Urothelium cell line (cell line): ENCODE data around the gene NEDD4L.

Source experiments
- DNase-seq: peaks from one replicate; pipeline ENCODE4 v3.0.0; 2011; ENCODE audit warnings: low spot score, mixed read lengths
- FAIRE-seq: peaks from 2 replicates; lab custom pipeline; 2011; peaks lifted over from hg19 to GRCh38; lab: Jason Lieb, UNC

NEDD4L gene

DNA sequence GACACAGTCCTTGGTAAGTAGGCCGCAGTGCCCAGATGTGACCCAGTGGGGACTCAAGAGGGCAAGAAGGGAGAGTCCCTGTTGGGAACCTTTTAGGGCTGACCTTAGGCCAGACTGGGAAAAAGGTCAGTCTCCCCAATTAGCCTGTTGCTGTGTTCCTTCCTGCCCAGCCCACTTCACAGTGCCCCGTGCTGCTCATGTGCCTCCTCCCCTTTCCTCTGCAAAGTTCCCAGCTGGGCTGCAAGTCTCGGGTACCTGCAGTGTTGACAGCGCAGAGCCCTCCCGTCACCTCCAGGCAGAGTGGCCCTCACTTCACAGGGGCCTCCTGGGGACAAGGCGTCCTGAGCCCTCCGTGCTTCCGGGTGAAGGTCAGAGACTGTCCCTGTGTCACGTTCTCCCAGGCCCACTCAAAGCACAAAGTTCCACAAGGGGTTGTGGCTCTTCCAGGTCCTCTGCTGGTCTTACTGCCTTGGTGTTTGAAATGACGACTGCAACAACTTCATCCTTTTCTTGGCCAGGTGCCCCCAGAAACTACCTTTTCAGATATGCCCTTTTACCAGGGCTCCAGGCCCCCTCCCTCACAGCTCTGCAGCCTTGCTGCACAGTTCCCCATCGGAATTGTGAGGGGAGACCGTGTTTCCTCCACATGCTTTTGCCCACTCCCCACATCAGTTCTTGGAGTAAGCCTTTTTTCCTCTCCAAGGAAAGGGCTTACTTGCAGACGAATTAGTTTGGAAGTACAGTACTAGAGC is 359.1 kb downstream of the NEDD4L start:
- DNase-seq (no peak), FAIRE-seq (no peak)

DNA sequence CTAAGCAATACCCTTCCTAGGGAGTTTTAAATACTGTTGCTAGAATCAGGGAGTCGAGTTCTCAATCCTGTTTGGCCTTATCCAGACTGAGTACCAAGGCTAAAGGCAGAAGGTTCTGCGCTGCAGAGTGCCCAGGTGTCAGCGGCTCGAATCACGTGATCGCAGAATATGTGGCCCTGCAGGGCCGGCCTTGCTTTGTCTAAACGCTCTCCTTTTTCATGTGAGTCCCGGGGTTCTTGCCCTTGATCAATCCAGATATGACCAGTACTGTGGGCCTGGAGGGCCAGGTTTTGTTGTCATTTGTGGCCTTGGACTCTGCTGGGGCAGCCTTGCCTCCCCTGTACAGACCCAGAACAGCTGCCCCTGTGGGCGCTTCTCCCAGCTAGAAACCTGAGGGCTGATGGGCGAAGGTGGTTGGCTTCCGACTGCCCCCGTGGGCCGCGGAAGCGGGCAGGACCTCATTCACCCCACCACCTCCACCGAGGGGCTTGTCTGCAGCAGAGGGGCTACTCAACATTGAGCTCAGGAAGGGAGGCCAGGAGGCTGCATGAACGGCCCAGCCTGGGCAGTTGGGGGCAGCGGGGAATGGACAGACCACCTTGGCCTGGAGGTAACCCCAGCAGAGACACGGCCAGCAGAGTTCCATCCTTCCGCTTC is 359.9 kb downstream of the NEDD4L start:
- no peak for FAIRE-seq
- no peak for DNase-seq

DNA sequence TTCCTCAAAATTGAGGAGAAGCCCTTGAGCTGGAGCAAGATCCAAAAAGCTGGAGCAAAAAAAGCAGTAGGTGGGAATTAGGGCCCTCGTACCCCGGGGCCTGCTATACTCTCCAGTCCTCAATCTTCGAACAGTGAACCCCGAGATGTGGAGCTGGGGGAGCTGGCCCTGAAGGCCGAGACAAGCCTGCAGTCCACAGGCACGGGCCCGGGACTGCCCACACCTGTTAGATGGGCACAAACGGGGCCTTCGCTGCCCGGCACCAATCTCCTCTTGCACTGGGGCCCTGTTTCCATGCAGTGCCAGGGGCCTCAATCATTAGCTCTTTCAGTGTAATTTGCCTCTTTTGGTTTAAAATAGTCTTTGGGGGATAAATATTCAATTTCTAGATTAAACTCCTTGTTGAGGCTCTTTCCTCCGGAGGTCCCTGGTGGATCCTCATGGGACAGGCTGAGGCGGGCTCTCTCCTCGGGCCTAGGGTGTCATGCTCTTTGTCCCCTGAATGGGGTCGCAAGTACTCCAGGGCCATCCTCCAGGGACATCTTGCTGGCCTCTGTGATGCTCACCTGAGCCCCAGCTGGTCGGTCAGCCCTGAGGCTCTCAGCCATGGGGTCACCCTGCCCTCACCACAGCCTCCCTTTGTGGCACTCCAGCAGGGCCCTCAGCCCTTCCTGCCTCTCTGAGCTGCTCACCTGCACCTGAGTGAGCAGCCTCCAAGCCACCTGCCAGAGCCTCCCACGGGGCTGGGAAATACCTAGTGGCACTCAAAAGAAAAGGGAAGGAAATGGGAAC is 361.3 kb downstream of the NEDD4L start:
- DNase-seq, result no peak
- no peak for FAIRE-seq

DNA sequence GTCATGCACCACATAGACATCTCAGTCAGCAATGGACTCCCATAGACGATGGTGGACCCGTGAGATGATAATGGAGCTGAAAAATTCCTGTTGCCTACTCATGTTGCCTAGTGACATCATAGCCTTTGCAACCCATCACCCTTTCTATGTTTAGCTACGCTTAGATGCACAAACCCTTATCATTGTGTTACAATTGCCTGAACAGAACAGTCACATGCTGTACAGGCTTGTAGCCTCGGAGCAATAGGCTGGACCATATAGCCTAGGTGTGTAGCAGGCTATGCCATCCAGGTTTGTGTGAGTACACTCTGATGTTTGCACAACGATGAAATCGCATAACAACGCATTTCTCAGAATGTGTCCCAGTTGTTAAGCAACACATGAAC is 363.2 kb downstream of the NEDD4L start:
- FAIRE-seq, result no peak
- no peak for DNase-seq

DNA sequence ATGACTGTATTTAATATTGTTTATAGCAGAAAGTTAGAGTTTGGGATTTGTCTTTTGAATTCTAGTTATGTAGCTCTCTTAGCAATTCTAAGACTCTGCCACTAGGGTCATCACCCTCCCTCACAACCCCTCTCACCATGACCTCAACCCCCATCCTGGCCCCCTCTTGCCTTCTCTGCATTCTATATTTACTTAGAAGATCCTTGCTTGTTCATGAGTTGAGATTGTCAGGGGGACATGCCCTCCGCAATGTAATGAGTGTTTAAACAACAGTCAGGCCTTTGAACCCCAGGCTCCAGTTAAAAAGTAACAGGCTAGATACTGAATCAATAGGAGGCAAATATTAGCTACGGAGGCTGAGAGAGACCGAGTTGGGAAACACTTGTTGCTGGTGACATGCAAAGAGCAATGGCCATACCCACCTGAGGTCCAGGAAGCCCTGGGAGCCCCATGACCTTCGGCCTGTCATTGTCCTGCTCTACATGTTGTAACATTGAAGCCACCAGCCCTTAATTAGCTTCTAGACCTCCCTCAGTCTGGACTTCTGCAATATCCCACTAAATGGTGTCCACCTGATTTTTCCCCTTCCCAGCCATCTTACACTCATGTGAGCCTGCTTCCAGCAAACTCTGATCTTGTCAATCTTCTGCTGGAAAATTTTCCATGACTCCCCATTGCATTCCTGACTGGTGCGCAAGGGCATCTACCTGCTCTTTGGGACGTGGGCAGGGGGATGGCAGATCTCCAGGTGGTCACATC is 363.8 kb downstream of the NEDD4L start:
- DNase-seq, result no peak
- no peak for FAIRE-seq

DNA sequence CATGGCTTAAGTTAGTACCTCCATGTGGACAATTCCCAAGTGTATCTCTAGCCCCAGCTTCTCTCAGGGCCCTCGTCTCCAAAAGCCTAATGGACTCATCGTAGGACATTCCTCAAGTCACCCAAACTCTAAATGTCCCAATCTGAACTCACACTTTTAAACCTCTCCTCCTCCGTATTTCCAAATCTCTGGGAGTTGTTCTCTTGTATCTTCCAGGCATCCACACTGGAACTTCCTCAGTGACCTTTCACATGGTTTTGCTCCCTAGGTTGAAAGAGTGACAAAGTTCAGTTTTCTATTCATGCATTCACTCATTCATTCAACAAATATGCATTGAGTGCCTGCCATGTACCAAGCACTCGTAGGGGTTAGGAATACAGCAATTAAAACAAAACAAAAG is 364.6 kb downstream of the NEDD4L start:
- FAIRE-seq (no peak), DNase-seq (no peak)

DNA sequence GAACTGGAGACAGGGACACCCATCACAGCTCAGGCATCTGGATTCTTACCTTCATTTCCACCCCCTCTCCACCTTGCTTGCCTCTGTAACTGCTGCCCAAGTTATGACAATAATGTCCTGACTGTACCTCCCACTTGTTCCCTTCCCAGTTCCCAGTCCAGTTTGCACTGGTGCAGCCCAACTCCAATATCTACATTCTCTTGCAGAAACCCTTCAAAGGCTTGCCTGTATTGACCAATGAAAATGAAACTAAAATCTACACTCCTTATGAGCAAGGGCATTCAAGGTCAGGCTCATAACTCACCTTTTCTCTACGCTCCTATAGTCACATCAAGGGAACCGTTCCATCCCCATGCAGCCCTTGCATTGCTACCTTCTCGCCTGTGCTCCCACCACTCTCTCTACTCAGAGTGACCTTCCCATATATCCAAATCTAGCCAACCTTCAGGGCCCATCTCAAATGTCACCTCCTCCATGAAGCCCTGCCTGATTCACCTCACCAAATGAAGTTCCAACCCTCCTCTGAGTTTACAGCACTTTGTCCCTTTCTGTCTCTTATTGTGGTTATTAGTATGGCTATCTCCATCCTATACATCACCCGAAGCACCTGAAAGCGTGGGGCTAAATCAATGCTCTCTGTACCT is 365.9 kb downstream of the NEDD4L start:
- FAIRE-seq (no peak), DNase-seq (no peak)

DNA sequence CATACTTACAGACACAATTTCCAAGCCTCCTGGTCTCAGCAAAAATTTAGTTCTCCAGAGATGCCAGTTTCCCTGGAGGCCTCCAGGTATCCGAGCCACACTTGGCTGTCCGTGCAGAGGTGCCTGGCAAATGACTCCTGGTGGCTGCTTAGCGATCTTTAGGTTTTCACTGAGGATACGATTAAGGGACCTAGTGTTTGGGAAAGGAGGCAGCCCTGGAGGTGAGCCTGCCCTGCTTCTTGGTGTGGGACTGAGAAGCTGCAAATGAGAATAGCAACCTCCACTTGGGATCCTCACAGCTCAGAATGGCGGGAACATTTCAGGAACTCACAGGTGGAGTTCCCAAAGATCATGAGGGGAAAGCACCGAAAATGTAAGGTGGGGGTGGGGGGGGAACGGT is 367.3 kb downstream of the NEDD4L start:
- FAIRE-seq (no peak), DNase-seq (no peak)

DNA sequence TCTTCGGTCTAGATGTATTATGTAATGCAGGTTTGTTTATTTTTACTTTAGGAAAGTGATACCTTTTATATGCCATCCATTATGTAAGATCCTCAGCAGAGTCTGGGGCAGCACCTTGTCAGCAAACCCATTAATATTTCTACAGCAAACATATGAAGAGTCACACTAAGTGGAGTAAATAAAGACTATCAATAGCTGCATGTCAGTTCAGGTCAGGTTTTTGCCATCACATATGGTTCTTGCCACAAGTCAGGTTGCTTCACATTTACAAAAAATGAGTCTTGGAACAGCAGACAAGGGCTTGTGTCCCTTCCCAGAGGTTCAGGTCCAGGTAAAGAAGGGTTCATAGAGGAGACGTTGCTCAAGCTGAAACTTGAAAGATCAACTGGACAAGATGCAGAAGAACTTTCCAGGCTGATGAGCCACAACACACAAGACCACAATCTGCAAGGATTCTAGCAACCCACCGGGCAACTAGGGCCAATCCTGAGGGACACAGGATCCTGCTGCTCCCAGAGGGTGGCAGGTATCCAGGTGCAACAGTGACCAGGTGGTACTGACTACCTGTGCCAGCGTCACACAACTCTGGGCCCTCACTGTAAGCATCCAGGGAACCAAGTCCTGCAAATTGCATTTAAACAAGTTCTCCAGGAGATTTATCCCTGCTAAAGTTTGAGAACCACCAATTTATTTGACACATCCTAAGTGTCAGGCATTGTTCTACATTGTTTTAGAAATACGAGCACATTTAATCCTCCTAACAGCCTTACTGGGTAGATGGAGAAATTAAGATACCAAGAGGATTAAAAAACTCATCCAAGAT is 369.0 kb downstream of the NEDD4L start:
- FAIRE-seq, result no peak

DNA sequence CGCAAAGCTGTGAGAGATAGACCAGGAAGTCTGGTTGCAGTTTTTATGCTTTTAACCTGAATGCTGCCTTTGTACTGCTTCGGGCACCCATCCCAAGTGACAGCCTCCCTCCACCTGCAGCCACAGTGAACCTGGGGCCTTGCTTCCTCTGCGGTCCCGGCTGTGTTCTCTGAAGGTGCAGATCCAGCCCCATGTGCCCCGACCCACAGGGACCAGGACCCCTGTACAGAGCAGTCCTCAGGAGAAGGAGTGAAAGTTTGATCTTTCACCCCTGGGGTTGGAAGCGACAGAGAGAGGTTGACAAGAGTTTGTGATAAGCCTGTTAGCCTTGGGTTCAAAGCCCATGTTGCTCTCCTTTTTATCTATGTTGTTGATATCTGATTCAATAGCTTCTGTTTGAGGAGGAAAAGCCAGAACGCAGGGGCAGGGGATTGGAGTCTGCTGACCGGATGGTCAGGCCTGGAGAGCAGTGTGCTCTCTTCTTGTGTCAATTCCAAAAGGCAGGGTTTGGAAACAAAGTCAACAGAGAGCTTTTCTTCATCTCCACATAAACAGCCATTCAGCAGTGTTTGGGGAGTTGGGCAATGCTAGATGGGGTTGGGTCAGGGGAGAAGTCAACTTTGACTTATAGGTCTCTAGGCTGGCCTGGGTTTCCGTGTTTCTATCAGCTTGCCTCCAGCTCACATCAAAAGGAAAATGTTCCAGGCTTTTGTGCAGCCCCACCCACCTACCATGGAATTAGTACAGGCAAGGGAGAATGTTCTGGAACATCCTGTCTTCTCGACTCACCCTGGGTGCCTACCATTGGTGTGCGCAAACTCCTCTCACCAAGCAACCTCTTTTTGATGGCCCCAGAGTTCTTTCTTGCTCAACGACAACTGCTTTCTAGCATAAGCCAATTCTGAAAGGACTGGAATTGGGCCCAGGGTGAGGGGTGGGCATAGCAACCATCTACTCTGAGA is 369.9 kb downstream of the NEDD4L start:
- DNase-seq, result no peak
- no peak for FAIRE-seq

More for the DNA sequence above, 369.0 kb downstream of the NEDD4L start:
- no peak for DNase-seq

DNA sequence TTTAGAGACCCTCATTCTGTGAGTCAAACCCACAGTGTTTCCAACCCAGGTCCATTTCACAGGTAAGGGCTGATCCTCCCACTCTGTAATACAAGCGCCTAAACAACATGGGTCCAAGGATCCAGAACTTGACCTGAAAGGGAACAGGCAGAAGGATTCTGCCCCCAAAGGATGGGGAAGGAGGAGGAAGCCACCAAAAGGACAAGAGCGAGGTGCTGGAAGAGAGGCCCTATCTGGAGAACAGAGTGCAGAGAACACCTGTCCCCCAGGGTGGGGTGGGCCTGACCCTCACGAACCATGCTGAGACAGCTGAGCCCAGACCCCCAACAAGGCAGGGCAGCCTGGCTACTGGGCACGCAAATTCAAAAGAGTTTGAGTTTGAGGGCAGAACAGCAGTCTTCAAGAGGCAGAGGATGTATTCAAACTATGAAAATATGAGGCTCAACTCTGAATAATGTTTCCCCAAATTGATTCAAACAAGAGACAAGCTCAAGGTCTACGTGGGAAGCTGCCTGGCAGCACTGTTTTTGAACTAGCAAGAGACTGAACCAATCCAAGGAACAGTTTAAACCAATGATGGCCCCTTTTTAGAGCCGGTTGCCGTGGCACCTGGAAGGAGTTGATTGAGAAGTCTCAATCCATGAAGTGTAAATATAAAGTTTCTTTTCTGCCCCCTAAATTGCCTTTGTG is 372.1 kb downstream of the NEDD4L start:
- no peak for FAIRE-seq
- DNase-seq, result no peak

DNA sequence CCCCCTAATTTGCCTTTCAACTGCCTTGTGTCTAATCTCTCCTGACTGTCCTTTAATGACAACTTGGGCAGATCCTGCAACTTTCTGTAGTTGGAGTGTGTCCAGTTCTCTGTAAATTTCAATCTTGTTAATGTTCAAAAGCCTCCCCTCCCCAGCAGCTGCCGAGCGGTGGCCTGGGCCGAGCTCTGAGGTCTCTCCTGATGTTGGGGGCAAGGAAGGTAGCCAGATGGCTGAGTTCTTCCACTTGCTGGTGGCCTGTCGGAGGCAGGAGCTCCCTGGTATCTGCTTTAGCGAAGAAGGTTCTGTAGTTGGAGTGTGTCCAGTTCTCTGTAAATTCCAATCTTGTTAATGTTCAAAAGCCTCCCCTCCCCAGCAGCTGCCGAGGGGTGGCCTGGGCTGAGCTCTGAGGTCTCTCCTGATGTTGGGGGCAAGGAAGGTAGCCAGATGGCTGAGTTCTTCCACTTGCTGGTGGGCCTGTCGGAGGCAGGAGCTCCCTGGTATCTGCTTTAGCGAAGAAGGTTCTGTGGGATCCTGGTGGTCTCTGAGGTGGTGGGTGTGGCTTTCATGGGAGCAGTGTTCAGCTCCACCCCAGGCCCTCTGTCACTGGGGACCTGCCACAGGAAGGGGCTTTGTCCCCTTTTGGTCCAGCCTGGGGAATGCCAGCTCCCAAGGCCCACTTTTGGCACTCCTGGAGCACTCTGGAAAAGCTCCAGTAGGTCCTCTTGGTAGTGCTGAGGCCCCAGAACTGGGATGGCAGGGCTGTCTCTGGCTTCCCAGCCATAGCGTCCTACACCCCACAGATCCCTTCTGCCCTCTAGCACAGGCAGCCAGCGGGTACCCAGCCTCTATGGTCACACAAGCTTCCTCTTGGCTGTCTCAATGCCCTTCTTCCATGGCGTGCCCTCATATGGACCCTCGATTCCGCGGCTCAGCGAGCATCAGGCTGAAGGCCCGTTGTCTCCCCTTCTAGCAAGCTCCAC is 373.0 kb downstream of the NEDD4L start:
- FAIRE-seq (peak; percentile 52), DNase-seq (peak; percentile 41)

DNA sequence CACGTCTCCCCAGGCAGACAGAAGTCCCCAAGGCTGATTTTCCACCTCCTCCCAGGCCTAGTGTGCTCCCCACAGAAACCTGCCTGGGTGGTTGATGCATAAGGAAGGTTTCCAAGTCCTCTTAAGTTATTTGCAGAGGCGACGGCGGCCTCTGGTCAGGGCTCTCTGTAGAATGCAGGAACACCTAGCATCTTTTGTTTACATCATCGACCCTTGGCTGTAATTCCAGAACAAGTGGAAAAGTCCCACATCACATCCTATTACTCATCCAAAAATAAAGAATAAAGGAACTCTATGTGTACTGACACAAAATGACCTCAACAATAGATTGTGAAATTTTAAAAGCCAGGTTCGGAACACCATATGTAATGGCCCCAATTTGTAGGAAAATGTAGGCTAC is 373.7 kb downstream of the NEDD4L start:
- FAIRE-seq (no peak), DNase-seq (peak; percentile 46)

DNA sequence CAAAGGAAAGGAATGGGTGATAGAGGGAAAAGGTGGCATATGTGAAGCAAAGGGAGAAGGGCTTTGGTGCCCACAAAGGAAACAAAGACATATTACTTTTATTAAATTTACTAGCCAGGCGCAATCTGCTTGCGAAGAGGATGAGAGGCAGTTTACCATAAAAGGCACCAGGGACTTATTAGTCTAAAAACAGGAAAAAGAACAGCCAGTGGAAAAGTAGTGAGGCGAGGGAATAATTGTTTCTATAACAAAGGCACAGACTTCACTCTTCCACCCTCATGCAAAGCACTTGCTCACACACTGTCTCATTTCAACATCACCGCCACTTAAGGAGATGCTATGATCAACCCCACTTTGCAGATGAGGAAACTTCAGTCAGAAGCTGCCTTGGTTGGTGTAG is 374.3 kb downstream of the NEDD4L start:
- FAIRE-seq, result no peak
- no peak for DNase-seq

DNA sequence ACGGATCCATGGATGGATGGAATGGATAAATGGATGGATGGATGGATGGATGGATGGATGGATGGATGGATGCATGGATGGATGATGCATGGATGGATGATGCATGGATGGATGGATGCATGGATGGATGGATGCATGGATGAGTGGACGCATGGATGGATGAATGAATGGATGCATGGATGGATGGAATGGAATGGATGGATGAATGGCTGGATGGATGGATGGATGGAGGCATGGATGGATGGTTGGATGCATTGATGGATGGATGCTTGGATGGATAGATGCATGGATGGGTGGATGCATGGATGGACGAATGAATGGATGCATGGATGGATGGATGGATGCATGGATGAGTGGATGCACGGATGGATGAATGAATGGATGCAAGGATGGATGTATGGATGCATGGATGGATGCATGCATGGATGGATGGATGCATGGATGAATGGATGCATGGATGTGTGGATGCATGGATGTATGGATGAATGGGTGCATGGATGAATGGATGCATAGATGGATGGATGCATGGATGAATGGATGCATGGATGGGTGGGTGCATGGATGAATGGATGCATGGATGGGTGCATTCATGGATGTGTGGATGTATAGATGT is 375.7 kb downstream of the NEDD4L start:
- FAIRE-seq (peak; percentile 9), DNase-seq (no peak)

DNA sequence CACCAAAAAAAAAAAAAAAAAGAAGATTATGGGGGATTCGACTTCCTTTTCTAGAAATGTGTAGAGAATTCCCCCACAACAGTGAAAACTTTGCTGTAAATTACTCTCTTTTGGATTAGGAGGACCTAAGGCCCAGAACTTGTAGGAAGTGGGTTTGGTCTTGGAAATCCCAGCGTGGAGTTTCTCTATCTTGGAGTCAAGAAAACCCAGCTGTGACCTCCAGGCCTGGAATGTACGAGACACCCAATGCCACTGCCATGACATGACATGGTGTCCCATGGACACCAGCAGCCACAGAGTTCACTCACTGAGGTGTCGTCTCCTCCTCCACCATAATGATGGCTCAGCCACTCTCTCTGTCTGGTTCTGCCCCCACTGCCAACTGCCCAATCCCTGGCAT is 382.6 kb downstream of the NEDD4L start:
- DNase-seq (no peak), FAIRE-seq (no peak)
